GM12878 (cell line): Measurements from ENCODE around the gene CADPS. TPM values are rescaled to one million over a fixed set of nuclear protein-coding genes. Genes with fewer than 3 reads are reported as not detected.

Experiments
- ATAC-seq: fragments of 200-7000 bp; cut with Tn5 transposase; 3 replicates; pipeline ENCODE4 v1.9.1; 2020; ENCODE audit warnings: mild to moderate bottlenecking, moderate library complexity
- BruUV-seq: library from RNA; stranded (reverse); fragments of 400-500 nt; replicated peaks from 2 replicates; lab custom pipeline; 2021; lab: Mats Ljungman, UMichigan
- CTCF ChIA-PET: fragments of 300-600 bp; sonication (Branson Sonifier 250); formaldehyde crosslinking; extraction: SDS; loops from one replicate; lab custom pipeline; 2021; ENCODE audit warnings: inconsistent platforms; lab: Yijun Ruan, JAX
- POLR2A ChIA-PET: fragments of 350-600 bp; formaldehyde crosslinking; extraction: SDS; loops from one replicate; lab custom pipeline; 2021; ENCODE audit warnings: inconsistent platforms; lab: Charles Lee
- RAD21 ChIA-PET: fragments of 300-600 bp; sonication (Branson Sonifier 250); formaldehyde crosslinking; loops from one replicate; lab custom pipeline; 2023; ENCODE audit warnings: antibody characterized with exemption; ENCODE audit not compliant: unreplicated experiment; lab: Charles Lee
- SMC1A ChIA-PET: fragments of 300-600 bp; sonication (Branson Sonifier 250); formaldehyde crosslinking; loops from one replicate; lab custom pipeline; 2023; ENCODE audit not compliant: unreplicated experiment, uncharacterized antibody; lab: Charles Lee
- DNase-seq: peaks from one replicate; pipeline ENCODE4 v3.0.0-alpha.2; 2011; ENCODE audit warnings: low read depth, low spot score
- FAIRE-seq: peaks from 3 replicates; lab custom pipeline; 2011; peaks lifted over from hg19 to GRCh38; lab: Jason Lieb, UNC
- H2AFZ ChIP-seq: 2 replicates; pipeline ENCODE4 v1.6.0; 2011; ENCODE audit warnings: low read depth, low read length, control low read depth; ENCODE audit not compliant: control insufficient read depth
- H3K27ac ChIP-seq: 2 replicates; pipeline ENCODE4 v1.5.1; 2011; ENCODE audit warnings: control low read depth; ENCODE audit not compliant: control insufficient read depth, insufficient read depth
- H3K27me3 ChIP-seq, 2 experiments: replicated peaks in 1 of 2; 2 replicates each; pipeline versions ENCODE4 v1.6.0 to v1.6.1; 2011; ENCODE audit warnings: low read length in 1 of 2; ENCODE audit not compliant: control insufficient read depth in 2 of 2, insufficient read depth in 2 of 2
- H3K36me3 ChIP-seq, 2 experiments: 2 replicates each; pipeline ENCODE4 v1.5.1; 2011; ENCODE audit warnings: low read length in 1 of 2; ENCODE audit not compliant: control insufficient read depth in 2 of 2, insufficient read depth in 2 of 2
- H3K4me1 ChIP-seq: 2 replicates; pipeline ENCODE4 v1.6.1; 2011; ENCODE audit warnings: mild to moderate bottlenecking, low read length, moderate library complexity, mixed read lengths; ENCODE audit not compliant: control insufficient read depth, insufficient read depth
- H3K4me2 ChIP-seq: 2 replicates; pipeline ENCODE4 v1.6.0; 2011; ENCODE audit warnings: control low read depth; ENCODE audit not compliant: control insufficient read depth, insufficient read depth
- H3K4me3 ChIP-seq: fragments of 200-600 bp; sonication (generic); 2 replicates; pipeline ENCODE4 v1.5.1; 2016
- H3K79me2 ChIP-seq: 2 replicates; pipeline ENCODE4 v1.6.0; 2011; ENCODE audit warnings: low read length; ENCODE audit not compliant: control insufficient read depth, insufficient read depth
- H3K9ac ChIP-seq: 2 replicates; pipeline ENCODE4 v1.8.0; 2011; ENCODE audit warnings: low read length, control low read depth, mixed read lengths; ENCODE audit not compliant: control insufficient read depth, insufficient read depth
- H3K9me3 ChIP-seq: replicated peaks from 3 replicates; pipeline ENCODE4 v1.5.1; 2011; ENCODE audit warnings: mild to moderate bottlenecking, low read length; ENCODE audit not compliant: control insufficient read depth, insufficient read depth
- H4K20me1 ChIP-seq: 2 replicates; pipeline ENCODE4 v1.6.0; 2011; ENCODE audit not compliant: control insufficient read depth, insufficient read depth
- ATF3 ChIP-seq: IDR thresholded peaks from 2 replicates; pipeline ENCODE4 v1.6.1; 2011; ENCODE audit warnings: low read depth, mild to moderate bottlenecking, low read length, moderate library complexity, borderline replicate concordance; ENCODE audit errors: extremely low read depth
- BCL11A ChIP-seq: IDR thresholded peaks from 2 replicates; pipeline ENCODE4 v1.6.1; 2011; ENCODE audit warnings: low read depth, low read length
- DPF2 ChIP-seq: fragments of 450-650 bp; IDR thresholded peaks from 2 replicates; pipeline ENCODE4 v1.6.1; 2017; ENCODE audit warnings: mild to moderate bottlenecking
- EED ChIP-seq: sonication (generic); IDR thresholded peaks from 2 replicates; pipeline ENCODE4 v1.6.1; 2016; ENCODE audit warnings: antibody characterized with exemption, low read depth
- EZH2 ChIP-seq: IDR thresholded peaks from 2 replicates; pipeline ENCODE4 v1.6.1; 2012; ENCODE audit warnings: low read depth, mild to moderate bottlenecking, control low read depth, inconsistent platforms, low read length, borderline replicate concordance; ENCODE audit not compliant: control insufficient read depth
- FOXM1 ChIP-seq: IDR thresholded peaks from 2 replicates; pipeline ENCODE4 v1.6.1; 2012; ENCODE audit warnings: low read depth, mild to moderate bottlenecking, inconsistent platforms, low read length, moderate library complexity
- HDAC6 ChIP-seq: fragments of 200-600 bp; sonication (generic); IDR thresholded peaks from one replicate; pipeline ENCODE4 v1.8.0; 2017; ENCODE audit warnings: antibody characterized with exemption; ENCODE audit not compliant: unreplicated experiment
- IKZF2 ChIP-seq, 2 experiments: fragments of 450-650 bp; IDR thresholded peaks; 2 replicates each; pipeline ENCODE4 v1.6.1; 2017; ENCODE audit warnings: mild to moderate bottlenecking in 2 of 2, moderate library complexity in 2 of 2
- JUND ChIP-seq: IDR thresholded peaks from 2 replicates; pipeline ENCODE4 v1.6.1; 2012; ENCODE audit warnings: low read depth, mild to moderate bottlenecking, low read length, improper control_type of control experiment, moderate library complexity
- MAX ChIP-seq: IDR thresholded peaks from 2 replicates; pipeline ENCODE4 v1.6.1; 2012; ENCODE audit warnings: low read depth, low read length, improper control_type of control experiment
- MTA3 ChIP-seq: IDR thresholded peaks from 2 replicates; pipeline ENCODE4 v1.6.1; 2012; ENCODE audit warnings: low read length, inconsistent platforms, borderline replicate concordance
- POLR2A ChIP-seq: IDR thresholded peaks from 2 replicates; pipeline ENCODE4 v1.6.1; 2011; ENCODE audit warnings: low read depth, mild to moderate bottlenecking, low read length
- POU2F2 ChIP-seq: IDR thresholded peaks from 3 replicates; pipeline ENCODE4 v1.6.1; 2011; ENCODE audit warnings: low read depth, mild to moderate bottlenecking, low read length, borderline replicate concordance
- RFX5 ChIP-seq: IDR thresholded peaks from 2 replicates; pipeline ENCODE4 v1.6.1; 2011; ENCODE audit warnings: low read depth, low read length, improper control_type of control experiment
- SP1 ChIP-seq: IDR thresholded peaks from one replicate; pipeline ENCODE4 v1.6.1; 2011; ENCODE audit warnings: low read depth, low read length
- TCF12 ChIP-seq: IDR thresholded peaks from 2 replicates; pipeline ENCODE4 v1.6.1; 2011; ENCODE audit warnings: low read depth, mild to moderate bottlenecking, low read length
- WRNIP1 ChIP-seq: IDR thresholded peaks from 2 replicates; pipeline ENCODE4 v1.6.1; 2011; ENCODE audit warnings: low read depth, low read length, improper control_type of control experiment, borderline replicate concordance
- ZZZ3 ChIP-seq: IDR thresholded peaks from 2 replicates; pipeline ENCODE4 v1.6.1; 2011; ENCODE audit warnings: low read depth; ENCODE audit not compliant: control insufficient read depth, insufficient read length
- WGBS: methylation state at CpG from one replicate; pipeline ENCODE4 v1.1.6; 2016; ENCODE audit warnings: low lambda C conversion rate; ENCODE audit not compliant: insufficient replicate concordance, insufficient coverage; ENCODE audit errors: missing lambda C conversion rate; 5-methylcytosine and 5-hydroxymethylcytosine counted together
- in situ Hi-C: fragments of 300-500 bp; cut with MboI; formaldehyde crosslinking; loops from 9 replicates; pipeline ENCODE4 v1.14.3; 2018; ENCODE audit warnings: mixed read lengths
- intact Hi-C: fragments of 100-400 bp; cut with micrococcal nuclease; formaldehyde crosslinking; loops from one replicate; pipeline ENCODE4 v1.14.2; 2022; ENCODE audit not compliant: unreplicated experiment
- polyA plus RNA-seq, 11 experiments: library from polyadenylated mRNA; depleted of rRNA in 4 of 11; unstranded in 6 of 11; stranded (reverse) in 5 of 11; fragments of >200 nt; fragmentation: Nextera tagmentation in 4 of 11; fragmentation: Illumina TruSeq in 1 of 11; extraction: Ambion mirVana in 4 of 11; extraction: Trizol in 1 of 11; gene quantifications; 1 replicate in 1 of 11; 2 replicates in 10 of 11; pipeline versions ENCODE4 v1.2.1 to v1.2.3, GENCODE V29; 2011 to 2016; ENCODE audit warnings: inconsistent platforms in 2 of 11, missing spikeins in 2 of 11, low read depth in 1 of 11
- total RNA-seq, 4 experiments: library from RNA; depleted of rRNA in 3 of 4; stranded (reverse); fragments of >200 nt in 3 of 4; fragmentation: Illumina TruSeq in 1 of 4; extraction: Trizol in 1 of 4; gene quantifications; 2 replicates each; pipeline versions ENCODE4 v1.2.1 to v1.2.3, GENCODE V29; 2013 to 2021

The CADPS gene
- total and polyA plus RNA-seq, 10 of the 15 experiments (the other 5 are each of a cell fraction or from before 2014, with no cell fraction given): 0.20 TPM; not detected in 9

GRCh38 chr3:62378921-62379320 lies 496.3 kb downstream of the CADPS start:
- no peak overlapping the region for H3K4me3 ChIP-seq
- no peak overlapping the region for H3K9ac ChIP-seq
- H3K79me2 ChIP-seq: no peaks in the 10 kb centered on the region
- CTCF ChIA-PET: no interaction called here
- H3K27me3 ChIP-seq: peaks cover 3 to 15% of the 10 kb centered on the region in 2 experiments; a peak in 3 of 4 replicates
- in situ Hi-C loops: no loop called here
- no peak for FAIRE-seq
- POLR2A ChIA-PET: no interaction called here
- no peaks in the 10 kb centered on the region for H4K20me1 ChIP-seq
- H3K4me1 ChIP-seq: no peaks in the 10 kb centered on the region
- H3K9me3 ChIP-seq: no peaks in the 10 kb centered on the region
- intact Hi-C loops: no loop called here
- 18% methylated on average over 14 of the region's 14 CpGs for WGBS
- RAD21 ChIA-PET: no interaction called here
- no peak overlapping the region for H3K4me2 ChIP-seq
- BruUV-seq: no TSS peak
- no peak overlapping the region for H2AFZ ChIP-seq
- no peak overlapping the region for H3K27ac ChIP-seq
- DNase-seq: no peak
- SMC1A ChIA-PET: no interaction called here
- ATAC-seq: no peak
- 0 out of 2 replicates have a peak, but pooled peaks have one; percentile 14 for TF ChIP-seq EZH2
- no peak for TF ChIP-seq JUND
- TF ChIP-seq, all 136 proteins: peak for 1
- no peaks in the 10 kb centered on the region for H3K36me3 ChIP-seq

GRCh38 chr3:62378311-62378789 lies 496.9 kb downstream of the CADPS start:
- Histone ChIP-seq H3K27me3 (peaks cover 3 to 15% of the 10 kb centered on the region in 2 experiments; a peak in 3 of 4 replicates), H3K4me3 (no peak overlapping the region), H3K9ac (no peak overlapping the region), H3K4me1 (no peaks in the 10 kb centered on the region), H3K9me3 (no peaks in the 10 kb centered on the region), H3K79me2 (no peaks in the 10 kb centered on the region), H2AFZ (no peak overlapping the region), H4K20me1 (no peaks in the 10 kb centered on the region), H3K27ac (no peak overlapping the region), H3K4me2 (no peak overlapping the region), H3K36me3 (no peaks in the 10 kb centered on the region)
- FAIRE-seq (no peak), DNase-seq (no peak), ATAC-seq (no peak)
- WGBS: 29% methylated on average over 23 of the region's 29 CpGs
- ChIA-PET RAD21 (no interaction called here), POLR2A (no interaction called here), SMC1A (no interaction called here), CTCF (no interaction called here)
- BruUV-seq: no TSS peak
- in situ Hi-C loops: no loop called here
- TF ChIP-seq MTA3: no peak
- TF ChIP-seq BCL11A: no peak
- no peak for TF ChIP-seq ATF3
- TF ChIP-seq MAX: no peak
- TF ChIP-seq POU2F2: no peak
- no peak for TF ChIP-seq EED
- TF ChIP-seq HDAC6: no peak
- no peak for TF ChIP-seq TCF12
- TF ChIP-seq RFX5: no peak
- no peak for TF ChIP-seq SP1
- no peak for TF ChIP-seq WRNIP1
- TF ChIP-seq FOXM1: no peak
- TF ChIP-seq DPF2: no peak
- TF ChIP-seq ZZZ3: no peak
- TF ChIP-seq POLR2A: no peak
- TF ChIP-seq IKZF2 (IDR thresholded peaks at IDR 0.05): no peak
- intact Hi-C loops: no loop called here
